ENCODE results near the gene ANKRD16. TPM values are rescaled to one million over a fixed set of nuclear protein-coding genes. Genes with fewer than 3 reads are reported as not detected.
"Not testable (repeated sequence)": the region's sequence is repeated elsewhere in the genome, so short reads cannot be mapped to it uniquely, and the experiment has no call there.

The ANKRD16 gene
- total RNA-seq, 4 donors from 2014 or later, result 3.3 to 8.9 (median 5.9) TPM

DNA sequence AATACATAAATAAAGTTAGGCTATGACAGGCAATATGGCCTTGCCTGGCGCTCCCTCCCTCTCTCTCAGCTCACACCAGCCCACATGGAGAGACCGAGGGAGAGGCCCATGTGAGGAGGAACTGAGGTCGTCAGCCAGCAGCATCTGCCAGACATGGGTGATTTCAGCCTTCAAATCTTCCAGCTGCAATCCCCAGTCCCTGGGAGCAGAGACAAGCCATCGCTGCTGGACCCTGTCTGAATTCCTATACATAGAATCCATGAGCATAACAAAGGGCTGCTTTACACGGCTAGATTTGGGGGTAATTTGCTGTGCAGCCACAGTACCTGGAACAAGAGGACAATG lies 35.6 kb downstream of the ANKRD16 start:
- WGBS, 2 donors (ENCODE audit: low coverage in 1 of 2), result 70 to 76% methylated on average over 4 to 5 of the region's 5 CpGs
- Histone ChIP-seq H3K4me3 (no peak overlapping the region), H3K36me3 (no peaks in the 10 kb centered on the region), H3K27ac (no peak overlapping the region), H3K27me3 (no peaks in the 10 kb centered on the region), H3K9me3 (no peaks in the 10 kb centered on the region), H3K4me1 (no peaks in the 10 kb centered on the region)
- no peak for ATAC-seq
- TF ChIP-seq, protein P1, sequence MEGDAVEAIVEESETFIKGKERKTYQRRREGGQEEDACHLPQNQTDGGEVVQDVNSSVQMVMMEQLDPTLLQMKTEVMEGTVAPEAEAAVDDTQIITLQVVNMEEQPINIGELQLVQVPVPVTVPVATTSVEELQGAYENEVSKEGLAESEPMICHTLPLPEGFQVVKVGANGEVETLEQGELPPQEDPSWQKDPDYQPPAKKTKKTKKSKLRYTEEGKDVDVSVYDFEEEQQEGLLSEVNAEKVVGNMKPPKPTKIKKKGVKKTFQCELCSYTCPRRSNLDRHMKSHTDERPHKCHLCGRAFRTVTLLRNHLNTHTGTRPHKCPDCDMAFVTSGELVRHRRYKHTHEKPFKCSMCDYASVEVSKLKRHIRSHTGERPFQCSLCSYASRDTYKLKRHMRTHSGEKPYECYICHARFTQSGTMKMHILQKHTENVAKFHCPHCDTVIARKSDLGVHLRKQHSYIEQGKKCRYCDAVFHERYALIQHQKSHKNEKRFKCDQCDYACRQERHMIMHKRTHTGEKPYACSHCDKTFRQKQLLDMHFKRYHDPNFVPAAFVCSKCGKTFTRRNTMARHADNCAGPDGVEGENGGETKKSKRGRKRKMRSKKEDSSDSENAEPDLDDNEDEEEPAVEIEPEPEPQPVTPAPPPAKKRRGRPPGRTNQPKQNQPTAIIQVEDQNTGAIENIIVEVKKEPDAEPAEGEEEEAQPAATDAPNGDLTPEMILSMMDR (IDR thresholded peaks at IDR 0.05), result no peak
- no peak for TF ChIP-seq POLR2AphosphoS5 (IDR thresholded peaks at IDR 0.05)
- TF ChIP-seq POLR2A (IDR thresholded peaks at IDR 0.05), result no peak

DNA sequence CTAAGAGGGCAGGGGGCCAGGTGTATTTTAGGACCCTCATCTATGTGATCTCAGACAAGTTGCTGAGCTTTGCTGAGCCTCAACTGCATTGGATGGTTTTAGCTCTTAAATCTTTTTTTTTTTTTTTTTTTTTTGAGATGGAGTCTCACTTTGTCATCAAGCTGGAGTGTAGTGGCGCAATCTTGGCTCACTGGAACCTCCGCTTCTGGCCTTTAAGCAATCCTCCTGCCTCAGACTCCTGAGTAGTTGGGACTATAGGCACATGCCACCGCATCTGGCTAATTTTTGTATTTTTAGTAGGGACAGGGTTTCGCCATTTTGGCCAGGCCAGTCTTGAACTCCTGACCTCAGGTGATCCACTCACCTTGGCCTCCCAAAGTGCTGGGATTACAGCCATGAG lies 43.0 kb downstream of the ANKRD16 start:
- H3K9me3 ChIP-seq, H3K36me3 ChIP-seq, H3K27me3 ChIP-seq, ATAC-seq, H3K4me3 ChIP-seq, H3K4me1 ChIP-seq: not testable (repeated sequence)
- peak overlapping the region in 2 of 4 donors; percentile 35 to 45 for H3K27ac ChIP-seq
- WGBS, 2 donors (ENCODE audit: low coverage in 1 of 2), result 100% methylated on average over 3 of the region's 4 CpGs; no CpG with 5 or more reads in 1 of the 2 donors

DNA sequence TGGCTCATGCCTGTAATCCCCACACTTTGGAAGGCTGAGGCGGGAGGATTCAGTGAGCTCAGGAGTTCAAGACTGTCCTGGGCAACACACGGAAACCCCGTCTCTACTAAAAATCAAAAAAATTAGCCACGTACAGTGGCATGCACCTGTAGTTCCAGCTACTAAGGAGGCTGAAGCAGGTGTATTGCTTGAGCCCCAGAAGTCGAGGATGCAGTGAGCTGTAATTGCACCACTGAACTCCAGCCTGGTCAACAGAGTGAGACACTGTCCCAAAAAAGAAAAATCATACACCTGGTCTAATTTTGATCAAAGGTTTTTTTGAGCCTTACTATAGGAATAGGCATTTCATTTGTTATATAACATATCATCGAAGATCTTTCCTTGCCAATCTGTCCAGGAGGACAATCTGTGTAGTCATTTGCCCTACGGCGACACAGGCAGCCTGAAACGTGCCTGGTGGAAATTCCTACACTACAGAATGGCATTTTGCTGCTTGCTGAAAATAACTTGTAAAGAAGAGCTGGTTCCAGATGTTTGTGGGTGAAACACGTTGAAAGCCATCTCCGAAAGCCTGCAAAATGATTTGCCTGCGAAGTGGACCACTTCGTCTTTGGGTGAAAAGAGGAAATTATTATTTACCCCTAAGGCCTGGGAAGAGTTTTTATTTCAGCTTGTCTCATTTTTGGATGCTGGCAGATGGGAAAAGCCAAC lies 45.2 kb downstream of the ANKRD16 start:
- ATAC-seq, result no peak

DNA sequence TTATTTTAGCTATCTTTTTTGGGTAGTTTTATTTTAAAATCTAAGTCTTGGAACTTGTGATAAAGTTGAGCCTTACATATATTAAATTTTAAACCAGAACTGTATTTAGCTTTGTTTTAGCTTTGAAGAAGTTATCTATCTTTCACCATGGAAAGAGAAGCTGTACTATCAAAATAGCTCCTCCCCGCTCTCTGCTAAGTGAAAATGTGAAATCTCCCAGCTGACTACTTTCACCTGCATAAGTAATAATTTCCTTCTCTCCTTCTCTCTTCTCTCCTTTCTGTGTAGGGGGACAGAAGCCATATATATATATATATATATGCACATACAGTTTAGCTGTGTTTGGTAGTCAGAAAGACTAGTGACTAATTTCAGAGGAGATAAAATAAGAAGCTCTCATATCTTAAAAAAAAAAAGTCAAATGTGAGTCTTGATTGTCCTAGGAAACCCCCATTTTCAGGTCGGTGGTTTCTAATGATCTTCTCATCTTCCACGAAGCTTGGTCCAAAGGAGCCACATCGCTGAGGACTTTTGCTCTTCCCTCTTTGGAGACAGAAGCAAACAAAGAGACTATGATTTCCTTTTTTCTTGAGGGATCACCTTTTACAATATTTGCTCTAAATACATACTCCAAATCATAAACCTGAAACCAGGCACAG lies 45.9 kb downstream of the ANKRD16 start:
- Histone ChIP-seq H3K4me3 (no peak overlapping the region), H3K27me3 (no peaks in the 10 kb centered on the region), H3K36me3 (no peaks in the 10 kb centered on the region), H3K9me3 (no peaks in the 10 kb centered on the region), H3K4me1 (peaks cover 0 to 6% (median 0%) of the 10 kb centered on the region in 3 donors), H3K27ac (no peak overlapping the region)
- TF ChIP-seq EP300 (IDR thresholded peaks at IDR 0.05) (no peak), POLR2A (IDR thresholded peaks at IDR 0.05) (no peak), POLR2AphosphoS5 (IDR thresholded peaks at IDR 0.05) (no peak)
- TF ChIP-seq, protein P1 (IDR thresholded peaks at IDR 0.05), result no peak
- 47 to 80% methylated on average over 4 of the region's 4 CpGs for WGBS, 2 donors (ENCODE audit: low coverage in 1 of 2)
- no peak for ATAC-seq

More for the DNA sequence above, 45.2 kb downstream of the ANKRD16 start:
- Histone ChIP-seq H3K4me3 (no peak overlapping the region), H3K4me1 (peaks cover 0 to 6% (median 0%) of the 10 kb centered on the region in 3 donors), H3K27me3 (no peaks in the 10 kb centered on the region), H3K27ac (peak overlapping the region in 1 of 4 donors; percentile 25), H3K36me3 (no peaks in the 10 kb centered on the region), H3K9me3 (no peaks in the 10 kb centered on the region)
- no peak for TF ChIP-seq POLR2A (IDR thresholded peaks at IDR 0.05)
- TF ChIP-seq POLR2AphosphoS5 (IDR thresholded peaks at IDR 0.05), result no peak
- TF ChIP-seq, protein P1 (IDR thresholded peaks at IDR 0.05), result no peak
- no peak for TF ChIP-seq EP300 (IDR thresholded peaks at IDR 0.05)
- WGBS, 2 donors (ENCODE audit: low coverage in 1 of 2), result 68 to 72% methylated on average over 6 to 9 of the region's 13 CpGs

DNA sequence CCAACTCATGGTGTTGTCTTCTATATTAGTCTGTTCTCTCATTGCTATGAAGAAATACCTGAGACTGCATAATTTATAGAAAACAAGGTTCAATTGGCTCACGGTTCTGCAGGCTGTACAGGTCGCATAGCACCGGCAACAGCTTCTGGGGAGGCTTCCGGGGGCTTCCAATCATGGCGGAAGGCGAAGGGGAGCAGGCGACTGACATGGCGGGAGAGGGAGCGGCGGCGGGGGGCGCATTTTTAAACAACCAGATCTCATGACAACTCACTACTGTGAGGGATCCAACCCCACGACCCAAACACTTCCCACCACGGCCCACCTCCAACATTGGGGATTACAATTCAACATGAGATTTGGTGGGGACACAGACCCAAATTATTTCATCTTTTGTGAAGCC lies 47.7 kb downstream of the ANKRD16 start:
- H3K4me1 ChIP-seq, result peaks cover 0 to 6% (median 0%) of the 10 kb centered on the region in 3 donors
- no peaks in the 10 kb centered on the region for H3K36me3 ChIP-seq
- no peaks in the 10 kb centered on the region for H3K9me3 ChIP-seq
- H3K4me3 ChIP-seq, result no peak overlapping the region
- ATAC-seq, result no peak
- no peaks in the 10 kb centered on the region for H3K27me3 ChIP-seq
- no peak overlapping the region for H3K27ac ChIP-seq
- TF ChIP-seq, protein P1 (IDR thresholded peaks at IDR 0.05), result no peak
- no peak for TF ChIP-seq POLR2A (IDR thresholded peaks at IDR 0.05)
- TF ChIP-seq EP300 (IDR thresholded peaks at IDR 0.05), result no peak
- TF ChIP-seq POLR2AphosphoS5 (IDR thresholded peaks at IDR 0.05), result no peak
- WGBS, 2 donors (ENCODE audit: low coverage in 1 of 2), result 90% methylated on average over 10 of the region's 14 CpGs; no CpG with 5 or more reads in 1 of the 2 donors
